GM12874 (cell line): ENCODE measurements around the gene PAX7.

Experiments used
- TF ChIP-seq, protein P1 (sequence below): IDR thresholded peaks from 2 replicates; pipeline ENCODE4 v1.5.1; 2011; ENCODE audit warnings: low read depth, mild to moderate bottlenecking, control low read depth, low read length, moderate library complexity; ENCODE audit not compliant: insufficient read depth

The PAX7 gene

DNA sequence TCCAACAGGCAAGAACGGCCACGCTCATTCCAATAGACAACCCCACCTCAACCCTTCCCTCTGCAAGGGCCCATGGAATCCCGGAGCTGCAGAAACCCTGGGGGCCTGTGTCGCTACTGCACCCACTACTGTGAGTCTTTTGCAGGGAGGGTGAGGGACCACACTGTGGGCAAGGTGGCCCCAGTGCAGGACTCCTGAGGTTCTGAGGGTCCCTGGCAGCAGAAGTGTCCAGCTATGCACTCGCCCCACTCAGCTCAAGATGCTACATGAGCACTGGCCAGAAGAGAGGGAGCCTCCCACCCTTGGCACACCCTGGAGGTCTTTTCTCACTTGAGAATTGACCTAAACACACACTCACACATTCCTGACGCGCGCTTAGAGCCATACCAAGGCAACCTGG is 2.1 kb upstream of the PAX7 start:
- TF ChIP-seq, protein P1, sequence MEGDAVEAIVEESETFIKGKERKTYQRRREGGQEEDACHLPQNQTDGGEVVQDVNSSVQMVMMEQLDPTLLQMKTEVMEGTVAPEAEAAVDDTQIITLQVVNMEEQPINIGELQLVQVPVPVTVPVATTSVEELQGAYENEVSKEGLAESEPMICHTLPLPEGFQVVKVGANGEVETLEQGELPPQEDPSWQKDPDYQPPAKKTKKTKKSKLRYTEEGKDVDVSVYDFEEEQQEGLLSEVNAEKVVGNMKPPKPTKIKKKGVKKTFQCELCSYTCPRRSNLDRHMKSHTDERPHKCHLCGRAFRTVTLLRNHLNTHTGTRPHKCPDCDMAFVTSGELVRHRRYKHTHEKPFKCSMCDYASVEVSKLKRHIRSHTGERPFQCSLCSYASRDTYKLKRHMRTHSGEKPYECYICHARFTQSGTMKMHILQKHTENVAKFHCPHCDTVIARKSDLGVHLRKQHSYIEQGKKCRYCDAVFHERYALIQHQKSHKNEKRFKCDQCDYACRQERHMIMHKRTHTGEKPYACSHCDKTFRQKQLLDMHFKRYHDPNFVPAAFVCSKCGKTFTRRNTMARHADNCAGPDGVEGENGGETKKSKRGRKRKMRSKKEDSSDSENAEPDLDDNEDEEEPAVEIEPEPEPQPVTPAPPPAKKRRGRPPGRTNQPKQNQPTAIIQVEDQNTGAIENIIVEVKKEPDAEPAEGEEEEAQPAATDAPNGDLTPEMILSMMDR, result no peak

DNA sequence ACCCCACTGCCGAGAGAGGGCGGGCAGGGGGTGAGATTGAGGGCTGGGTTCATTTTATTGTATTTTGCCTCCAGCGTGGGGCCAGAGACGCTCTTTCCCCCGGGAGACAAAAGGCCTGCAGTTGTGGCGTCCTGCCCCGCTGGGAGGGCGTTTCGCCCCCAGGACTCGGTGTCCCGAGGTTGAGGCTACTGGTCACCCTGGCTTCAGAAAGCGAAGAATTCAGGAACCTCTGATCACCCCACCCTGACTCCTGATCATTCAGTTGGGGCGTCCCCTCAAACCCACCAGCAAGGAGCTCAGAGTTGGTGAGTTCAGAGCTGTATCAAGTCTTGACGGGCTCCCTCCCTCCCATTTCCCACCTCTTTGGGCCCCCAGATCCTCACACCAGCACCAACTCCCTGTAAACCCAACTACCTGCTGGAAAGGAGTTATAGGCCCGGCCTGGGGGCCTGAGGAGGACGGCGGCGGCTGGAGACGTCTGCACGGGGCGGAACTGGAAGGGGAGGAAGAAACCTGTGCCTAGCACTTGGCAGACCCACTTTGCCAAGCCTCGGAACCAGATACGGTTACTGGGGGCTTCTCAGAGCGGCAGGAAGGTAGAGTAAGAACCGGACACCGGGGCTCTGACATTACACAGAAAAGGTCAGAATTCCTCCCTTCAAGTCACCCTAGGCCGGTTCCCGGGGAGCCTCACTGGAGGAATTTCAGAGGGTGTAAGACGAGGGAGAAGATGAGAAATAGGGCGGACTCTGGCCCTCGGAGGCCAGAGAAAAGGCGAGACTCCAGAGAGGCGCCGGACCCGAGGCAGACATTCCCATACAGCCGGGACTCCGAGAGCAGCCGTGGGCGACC is 761 bp upstream of the PAX7 start:
- TF ChIP-seq, protein P1, result no peak

DNA sequence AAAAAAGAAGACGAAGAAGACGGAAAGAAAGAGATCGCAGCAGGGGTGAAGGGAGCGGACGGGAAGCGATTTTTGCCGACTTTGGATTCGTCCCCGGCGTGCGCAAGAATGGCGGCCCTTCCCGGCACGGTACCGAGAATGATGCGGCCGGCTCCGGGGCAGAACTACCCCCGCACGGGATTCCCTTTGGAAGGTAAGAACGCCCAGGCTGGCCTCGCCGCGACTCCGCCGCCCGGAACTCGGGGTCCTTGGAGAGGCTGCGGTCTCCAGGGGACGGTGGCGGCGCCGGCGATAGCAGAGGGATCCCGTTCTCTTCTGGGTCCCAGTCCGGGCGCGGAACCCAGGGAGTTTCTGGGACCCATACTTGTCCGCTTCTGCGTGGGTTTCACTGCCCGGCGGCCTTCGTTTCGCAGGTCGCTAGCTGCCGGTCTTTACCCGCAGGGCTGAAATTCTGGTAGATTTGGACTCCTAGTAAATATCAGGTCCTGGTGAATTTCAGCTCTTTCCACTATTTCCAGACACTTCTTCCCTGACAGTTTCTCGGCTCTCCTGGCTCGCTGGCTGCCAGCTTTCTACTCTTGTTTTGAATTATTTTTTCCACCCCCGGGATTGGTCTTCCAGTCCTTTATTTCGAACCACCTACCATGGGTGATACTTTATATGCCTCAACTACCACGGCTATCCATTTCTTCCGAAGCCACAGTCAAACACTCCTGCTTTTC is 1.0 kb downstream of the PAX7 start:
- TF ChIP-seq, protein P1, result no peak

DNA sequence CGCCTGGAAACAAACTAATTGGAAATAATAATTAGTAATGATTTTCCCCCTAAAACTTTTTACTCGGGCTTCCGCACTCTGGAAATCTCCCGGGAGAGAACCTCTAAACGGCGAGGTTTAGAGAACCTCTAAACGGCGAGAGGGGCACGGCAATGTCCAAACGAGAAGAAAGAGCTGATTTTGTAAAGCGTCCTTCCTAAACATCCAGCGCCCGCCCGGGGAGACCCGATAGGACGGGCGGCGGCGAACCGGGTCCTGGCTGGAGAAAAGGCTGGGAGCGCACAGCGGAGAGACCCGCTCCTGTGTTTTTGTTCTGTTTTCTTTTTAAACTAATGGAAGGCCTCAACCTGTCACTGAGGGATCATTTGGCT is 1.6 kb downstream of the PAX7 start:
- TF ChIP-seq, protein P1, result no peak

DNA sequence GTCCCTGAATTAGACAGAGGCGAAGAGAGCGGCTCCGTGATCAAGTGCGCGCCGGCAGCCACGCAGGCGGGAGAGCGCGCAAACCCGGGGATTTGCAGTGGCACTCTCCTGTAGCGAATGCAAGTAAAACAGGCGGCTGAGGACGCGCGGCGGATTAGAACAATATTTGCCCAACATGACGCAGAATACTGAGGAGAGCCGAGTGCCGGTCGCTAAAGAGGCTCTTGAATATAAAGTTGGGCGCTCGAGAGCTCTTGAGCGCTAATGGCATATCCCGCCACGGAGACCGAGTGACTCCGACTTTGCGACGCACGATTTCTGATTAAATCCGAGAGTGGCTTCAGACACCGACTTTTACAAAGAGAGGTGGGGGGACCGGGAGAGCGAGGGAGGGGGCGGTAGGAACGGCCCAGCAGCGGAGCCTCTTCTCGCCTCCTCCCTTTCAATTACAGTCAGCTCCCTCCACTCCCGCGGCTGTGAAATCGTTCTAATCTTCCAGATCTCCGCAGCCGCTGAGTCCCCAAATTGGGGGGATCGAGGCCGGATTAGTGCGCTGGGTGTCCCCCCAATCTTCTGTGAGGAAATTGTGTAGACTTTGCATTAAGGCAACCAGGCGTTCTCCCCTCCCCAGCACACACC is 2.3 kb downstream of the PAX7 start:
- TF ChIP-seq, protein P1, result no peak

DNA sequence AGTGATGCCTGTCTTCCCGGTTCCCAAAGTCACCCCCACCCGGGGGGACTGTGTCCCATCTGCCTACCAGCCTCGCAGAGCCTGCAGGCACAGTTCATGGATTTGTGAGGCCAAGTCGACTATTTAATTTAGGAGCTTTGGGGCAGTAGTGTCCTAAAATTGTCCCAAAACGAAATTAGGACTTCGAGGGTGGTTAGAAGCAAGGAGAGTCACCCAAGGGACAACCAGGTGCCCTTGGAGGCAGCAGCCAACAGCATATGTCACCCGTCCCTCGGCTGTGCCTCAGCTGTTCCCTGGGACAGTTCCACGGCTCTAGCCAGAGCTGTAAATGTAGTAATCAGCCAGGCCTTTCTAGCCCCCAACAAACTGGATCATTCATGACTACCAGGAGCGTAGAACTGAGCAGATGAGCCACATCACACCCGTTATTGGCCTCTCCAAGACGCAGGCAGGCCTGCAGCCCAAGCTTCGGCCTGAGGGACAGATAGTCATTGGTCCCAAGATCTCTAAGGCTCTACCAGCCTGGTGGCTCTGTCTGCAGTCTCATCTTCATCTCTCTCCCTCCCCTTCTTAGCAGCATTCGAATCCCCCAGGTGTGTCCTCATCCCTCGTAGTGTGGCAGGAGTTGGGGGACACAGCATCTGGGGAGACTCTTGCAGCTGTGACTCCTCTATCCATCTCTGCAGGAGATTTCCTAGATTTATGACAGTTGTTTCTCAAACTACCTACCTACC is 2.9 kb downstream of the PAX7 start:
- TF ChIP-seq, protein P1, result no peak

DNA sequence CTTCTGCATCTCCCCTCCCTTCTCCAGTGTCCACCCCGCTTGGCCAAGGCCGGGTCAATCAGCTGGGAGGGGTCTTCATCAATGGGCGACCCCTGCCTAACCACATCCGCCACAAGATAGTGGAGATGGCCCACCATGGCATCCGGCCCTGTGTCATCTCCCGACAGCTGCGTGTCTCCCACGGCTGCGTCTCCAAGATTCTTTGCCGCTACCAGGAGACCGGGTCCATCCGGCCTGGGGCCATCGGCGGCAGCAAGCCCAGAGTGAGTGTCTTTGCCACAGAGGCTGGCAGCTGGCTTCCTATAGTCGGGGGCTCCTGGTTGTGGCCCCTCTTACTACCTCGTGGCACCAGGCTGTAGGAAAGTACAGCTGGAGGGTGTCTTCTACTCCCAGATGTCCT is 3.6 kb downstream of the PAX7 start:
- TF ChIP-seq, protein P1, result no peak
